ENCODE results near the gene ABRAXAS1.

The ABRAXAS1 gene

GRCh38 chr4:83490876-83491450 lies 6.1 kb upstream of the ABRAXAS1 start:
- ChIA-PET CTCF (interaction anchor here (0.5 to 1.9 kb wide), 11 partner anchors 10 to 1096 kb away, joined by 3 to 9 read pairs (median 3); no protein-coding TSS in a partner anchor), POLR2A (no interaction called here)

GRCh38 chr4:83489711-83490326 lies 4.9 kb upstream of the ABRAXAS1 start:
- no peak for TF ChIP-seq ZBTB21 (tag by site-specific recombination; IDR thresholded peaks at IDR 0.05)
- TF ChIP-seq, protein P1, sequence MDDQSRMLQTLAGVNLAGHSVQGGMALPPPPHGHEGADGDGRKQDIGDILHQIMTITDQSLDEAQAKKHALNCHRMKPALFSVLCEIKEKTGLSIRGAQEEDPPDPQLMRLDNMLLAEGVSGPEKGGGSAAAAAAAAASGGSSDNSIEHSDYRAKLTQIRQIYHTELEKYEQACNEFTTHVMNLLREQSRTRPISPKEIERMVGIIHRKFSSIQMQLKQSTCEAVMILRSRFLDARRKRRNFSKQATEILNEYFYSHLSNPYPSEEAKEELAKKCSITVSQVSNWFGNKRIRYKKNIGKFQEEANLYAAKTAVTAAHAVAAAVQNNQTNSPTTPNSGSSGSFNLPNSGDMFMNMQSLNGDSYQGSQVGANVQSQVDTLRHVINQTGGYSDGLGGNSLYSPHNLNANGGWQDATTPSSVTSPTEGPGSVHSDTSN (CRISPR knock-in tag; IDR thresholded peaks at IDR 0.05), result no peak
- TF ChIP-seq GLIS2 (tag by site-specific recombination; IDR thresholded peaks at IDR 0.05), result no peak
- TF ChIP-seq ZNF701 (tag by site-specific recombination; IDR thresholded peaks at IDR 0.05), result no peak
- no peak for TF ChIP-seq ZNF560 (tag by site-specific recombination; IDR thresholded peaks at IDR 0.05; ENCODE audit: borderline replicate concordance)
- TF ChIP-seq ZNF596 (tag by site-specific recombination; IDR thresholded peaks at IDR 0.05), result no peak
- TF ChIP-seq ZNF302 (tag by site-specific recombination; IDR thresholded peaks at IDR 0.05; ENCODE audit: low read depth), result no peak
- TF ChIP-seq PRDM10 (tag by site-specific recombination; IDR thresholded peaks at IDR 0.05), result no peak
- no peak for TF ChIP-seq TRIM28 (IDR thresholded peaks at IDR 0.05; ENCODE audit: borderline replicate concordance, low read length)
- no peak for TF ChIP-seq ZNF629 (tag by site-specific recombination; IDR thresholded peaks at IDR 0.05)
- no peak for TF ChIP-seq INSM2 (tag by site-specific recombination; IDR thresholded peaks at IDR 0.05)
- TF ChIP-seq ZNF488 (tag by site-specific recombination; IDR thresholded peaks at IDR 0.05), result no peak
- TF ChIP-seq ZSCAN5A (tag by site-specific recombination; IDR thresholded peaks at IDR 0.05), result no peak
- TF ChIP-seq, protein P2, sequence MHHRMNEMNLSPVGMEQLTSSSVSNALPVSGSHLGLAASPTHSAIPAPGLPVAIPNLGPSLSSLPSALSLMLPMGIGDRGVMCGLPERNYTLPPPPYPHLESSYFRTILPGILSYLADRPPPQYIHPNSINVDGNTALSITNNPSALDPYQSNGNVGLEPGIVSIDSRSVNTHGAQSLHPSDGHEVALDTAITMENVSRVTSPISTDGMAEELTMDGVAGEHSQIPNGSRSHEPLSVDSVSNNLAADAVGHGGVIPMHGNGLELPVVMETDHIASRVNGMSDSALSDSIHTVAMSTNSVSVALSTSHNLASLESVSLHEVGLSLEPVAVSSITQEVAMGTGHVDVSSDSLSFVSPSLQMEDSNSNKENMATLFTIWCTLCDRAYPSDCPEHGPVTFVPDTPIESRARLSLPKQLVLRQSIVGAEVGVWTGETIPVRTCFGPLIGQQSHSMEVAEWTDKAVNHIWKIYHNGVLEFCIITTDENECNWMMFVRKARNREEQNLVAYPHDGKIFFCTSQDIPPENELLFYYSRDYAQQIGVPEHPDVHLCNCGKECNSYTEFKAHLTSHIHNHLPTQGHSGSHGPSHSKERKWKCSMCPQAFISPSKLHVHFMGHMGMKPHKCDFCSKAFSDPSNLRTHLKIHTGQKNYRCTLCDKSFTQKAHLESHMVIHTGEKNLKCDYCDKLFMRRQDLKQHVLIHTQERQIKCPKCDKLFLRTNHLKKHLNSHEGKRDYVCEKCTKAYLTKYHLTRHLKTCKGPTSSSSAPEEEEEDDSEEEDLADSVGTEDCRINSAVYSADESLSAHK (tag by site-specific recombination; IDR thresholded peaks at IDR 0.05), result no peak
- no peak for TF ChIP-seq ZNF514 (tag by site-specific recombination; IDR thresholded peaks at IDR 0.05)
- TF ChIP-seq ZNF133 (tag by site-specific recombination; IDR thresholded peaks at IDR 0.05), result no peak
- TF ChIP-seq ZNF48 (tag by site-specific recombination; IDR thresholded peaks at IDR 0.05), result no peak
- ChIA-PET POLR2A (no interaction called here), CTCF (interaction anchor here (0.7 to 1.7 kb wide), 4 partner anchors 8 to 647 kb away, joined by 3 to 8 read pairs (median 4); no protein-coding TSS in a partner anchor)
- Histone ChIP-seq H3K36me3 (ENCODE audit: control insufficient read depth in 2 of 2, insufficient read depth in 1 of 2, low read length in 2 of 2) (no peaks in the 10 kb centered on the region), H3K27ac (ENCODE audit: extremely low read depth, low read depth, low read length) (no peak overlapping the region), H3K4me1 (ENCODE audit: control insufficient read depth, insufficient read depth, low read length) (no peaks in the 10 kb centered on the region), H3K4me3 (ENCODE audit: low read depth, low read length) (no peak overlapping the region), H3K9me3 (ENCODE audit: control insufficient read depth, insufficient read depth, low read depth, low read length) (no peaks in the 10 kb centered on the region)

More at GRCh38 chr4:83490876-83491450, 6.1 kb upstream of the ABRAXAS1 start:
- Histone ChIP-seq H3K27ac (ENCODE audit: extremely low read depth, low read depth, low read length) (no peak overlapping the region), H3K36me3 (ENCODE audit: control insufficient read depth in 2 of 2, insufficient read depth in 1 of 2, low read length in 2 of 2) (no peaks in the 10 kb centered on the region), H3K4me1 (ENCODE audit: control insufficient read depth, insufficient read depth, low read length) (no peaks in the 10 kb centered on the region), H3K9me3 (ENCODE audit: control insufficient read depth, insufficient read depth, low read depth, low read length) (no peaks in the 10 kb centered on the region), H3K4me3 (ENCODE audit: low read depth, low read length) (no peak overlapping the region)
- TF ChIP-seq, protein P3, sequence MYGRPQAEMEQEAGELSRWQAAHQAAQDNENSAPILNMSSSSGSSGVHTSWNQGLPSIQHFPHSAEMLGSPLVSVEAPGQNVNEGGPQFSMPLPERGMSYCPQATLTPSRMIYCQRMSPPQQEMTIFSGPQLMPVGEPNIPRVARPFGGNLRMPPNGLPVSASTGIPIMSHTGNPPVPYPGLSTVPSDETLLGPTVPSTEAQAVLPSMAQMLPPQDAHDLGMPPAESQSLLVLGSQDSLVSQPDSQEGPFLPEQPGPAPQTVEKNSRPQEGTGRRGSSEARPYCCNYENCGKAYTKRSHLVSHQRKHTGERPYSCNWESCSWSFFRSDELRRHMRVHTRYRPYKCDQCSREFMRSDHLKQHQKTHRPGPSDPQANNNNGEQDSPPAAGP (tag by site-specific recombination; IDR thresholded peaks at IDR 0.05), result no peak
- TF ChIP-seq, protein P4, sequence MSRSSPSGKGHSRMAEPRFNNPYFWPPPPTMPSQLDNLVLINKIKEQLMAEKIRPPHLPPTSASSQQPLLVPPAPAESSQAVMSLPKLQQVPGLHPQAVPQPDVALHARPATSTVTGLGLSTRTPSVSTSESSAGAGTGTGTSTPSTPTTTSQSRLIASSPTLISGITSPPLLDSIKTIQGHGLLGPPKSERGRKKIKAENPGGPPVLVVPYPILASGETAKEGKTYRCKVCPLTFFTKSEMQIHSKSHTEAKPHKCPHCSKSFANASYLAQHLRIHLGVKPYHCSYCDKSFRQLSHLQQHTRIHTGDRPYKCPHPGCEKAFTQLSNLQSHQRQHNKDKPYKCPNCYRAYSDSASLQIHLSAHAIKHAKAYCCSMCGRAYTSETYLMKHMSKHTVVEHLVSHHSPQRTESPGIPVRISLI (tag by site-specific recombination; IDR thresholded peaks at IDR 0.05), result peak; percentile 47; the same call in 1 of the 2 replicates
